Gastrocnemius medialis (tissue), 4 donors: Measurements from ENCODE around the gene CCDC51. TPM values are rescaled to one million over a fixed set of nuclear protein-coding genes. Genes with fewer than 3 reads are reported as not detected.
A peak's percentile ranks its signal among the peaks of the same experiment; 100 is the strongest.

Experiments
- ATAC-seq, 2 donors: fragments of 150-250 bp; one replicate each; pipeline ENCODE4 v1.9.1; 2016
- DNase-seq, 2 donors: peaks; one replicate each; pipeline ENCODE4 v3.0.0-alpha.2; 2019
- H3K27ac ChIP-seq, 4 donors: fragments of 200-600 bp; sonication (generic); 1 replicate in 1 of 4; 2 replicates in 3 of 4; pipeline ENCODE4 v1.5.1; 2016 to 2018; ENCODE audit warnings: mild to moderate bottlenecking in 2 of 4, moderate library complexity in 1 of 4
- H3K27me3 ChIP-seq, 3 donors: fragments of 200-600 bp; sonication (generic) in 2 of 3; 1 replicate in 1 of 3; 2 replicates in 2 of 3; pipeline versions ENCODE4 v1.5.1 to v1.6.0; 2016 to 2019; ENCODE audit warnings: mild to moderate bottlenecking in 1 of 3, moderate library complexity in 1 of 3
- H3K36me3 ChIP-seq, 2 donors: fragments of 200-600 bp; sonication (generic) in 1 of 2; one replicate each; pipeline ENCODE4 v1.5.1; 2017 to 2018
- H3K4me1 ChIP-seq, 2 donors: fragments of 200-600 bp; sonication (generic) in 1 of 2; one replicate each; pipeline ENCODE4 v1.5.1; 2016 to 2017; ENCODE audit warnings: mild to moderate bottlenecking in 2 of 2
- H3K4me3 ChIP-seq, 4 donors: fragments of 200-600 bp; sonication (generic) in 3 of 4; 1 replicate in 1 of 4; 2 replicates in 3 of 4; pipeline ENCODE4 v1.5.1; 2016 to 2019; ENCODE audit warnings: mild to moderate bottlenecking in 2 of 4
- H3K9me3 ChIP-seq, 3 donors: fragments of 200-600 bp; sonication (generic) in 2 of 3; 1 replicate in 1 of 3; 2 replicates in 2 of 3; pipeline ENCODE4 v1.5.1; 2016 to 2019
- CTCF ChIP-seq, 5 experiments: fragments of 450-650 bp in 3 of 5; fragments of 200-600 bp in 2 of 5; sonication (generic) in 2 of 5; IDR thresholded peaks in 4 of 5; conservative IDR thresholded peaks in 1 of 5; 1 replicate in 4 of 5; 2 replicates in 1 of 5; pipeline ENCODE4 v1.5.1; 2016 to 2019; ENCODE audit warnings: antibody characterized with exemption in 5 of 5, mild to moderate bottlenecking in 3 of 5, moderate library complexity in 3 of 5
- POLR2A ChIP-seq, 2 donors: fragments of 450-650 bp; IDR thresholded peaks; one replicate each; pipeline ENCODE4 v1.6.1; 2017; ENCODE audit warnings: antibody characterized with exemption in 2 of 2, mild to moderate bottlenecking in 2 of 2, moderate library complexity in 2 of 2
- in situ Hi-C, 4 donors: fragments of 200-750 bp; cut with MboI; loops; one replicate each; pipeline versions ENCODE4 v1.15.0 to v1.8.0; 2017; ENCODE audit warnings: low sequenced_read_pairs in 4 of 4
- intact Hi-C: fragments of 100-400 bp; cut with DNase I; formaldehyde crosslinking; loops from one replicate; pipeline ENCODE4 v1.15.1; 2023; ENCODE audit warnings: low total_unique reads
- total RNA-seq, 4 donors: library from RNA; depleted of rRNA; stranded (reverse); fragments of >200 nt; gene quantifications; one replicate each; pipeline versions ENCODE4 v1.1.0 to v1.2.3, GENCODE V29; 2016

Gene CCDC51
- total RNA-seq, 4 donors from 2014 or later, result 4.9 to 12.2 (median 9.9) TPM

- peak overlapping the region; percentile 65 to 78 (median 74) for H3K4me3 ChIP-seq
- H3K9me3 ChIP-seq, result no peaks in the 10 kb centered on the region
- intact Hi-C loops, result loop anchor here (1.0 kb wide), 1 partner anchor 38 kb away; a partner anchor contains a TSS
- in situ Hi-C loops, result no loop called here
- no peaks in the 10 kb centered on the region for H3K36me3 ChIP-seq
- H3K27me3 ChIP-seq, result peaks cover 0 to 10% (median 0%) of the 10 kb centered on the region in 3 donors
- peaks cover 5 to 9% of the 10 kb centered on the region in 2 donors for H3K4me1 ChIP-seq
- H3K27ac ChIP-seq, result peak overlapping the region; percentile 0 to 73 (median 58)
- ATAC-seq (peak; percentile 19 to 45), DNase-seq (no peak)
- TF ChIP-seq POLR2A (IDR thresholded peaks at IDR 0.05) (peak; percentile 27 to 44), CTCF (IDR thresholded peaks at IDR 0.05 in 4 of 5, conservative IDR thresholded peaks at IDR 0.05 in 1 of 5) (no peak)
These were observed 11.2 kb downstream of the CCDC51 start for GRCh38 chr3:48428572-48429316.

DNA sequence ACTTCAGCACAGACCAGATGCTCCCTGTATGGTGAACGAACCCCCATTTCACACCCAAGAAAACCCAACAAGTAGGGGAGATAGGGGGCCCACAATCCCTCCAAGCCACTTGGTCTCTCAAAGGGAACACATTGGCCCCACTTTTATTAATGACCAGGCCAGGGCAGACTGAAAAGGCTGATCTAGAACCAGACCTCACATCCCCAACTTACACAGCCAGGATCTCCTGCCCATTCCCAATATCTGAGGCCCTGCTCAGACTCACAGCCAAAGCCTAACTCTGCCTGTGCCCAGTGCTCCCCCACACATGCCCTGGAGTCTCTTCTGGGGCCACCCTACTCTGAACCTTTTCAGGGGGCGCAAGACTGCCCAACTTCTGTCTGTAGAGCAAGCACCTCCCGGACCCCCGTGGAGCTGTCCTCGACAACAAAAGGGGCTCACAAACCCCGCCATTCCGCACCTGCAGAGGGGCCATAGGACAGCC is 11.8 kb downstream of the CCDC51 start:
- Histone ChIP-seq H3K27ac (peak overlapping the region; percentile 0 to 73 (median 58)), H3K4me1 (peaks cover 5 to 9% of the 10 kb centered on the region in 2 donors), H3K4me3 (peak overlapping the region; percentile 65 to 78 (median 74)), H3K27me3 (peaks cover 0 to 10% (median 0%) of the 10 kb centered on the region in 3 donors), H3K36me3 (no peaks in the 10 kb centered on the region), H3K9me3 (no peaks in the 10 kb centered on the region)
- ATAC-seq (no peak), DNase-seq (no peak)
- in situ Hi-C loops, result no loop called here
- intact Hi-C loops, result no loop called here
- TF ChIP-seq CTCF (IDR thresholded peaks at IDR 0.05 in 4 of 5, conservative IDR thresholded peaks at IDR 0.05 in 1 of 5) (no peak), POLR2A (IDR thresholded peaks at IDR 0.05) (no peak)

DNA sequence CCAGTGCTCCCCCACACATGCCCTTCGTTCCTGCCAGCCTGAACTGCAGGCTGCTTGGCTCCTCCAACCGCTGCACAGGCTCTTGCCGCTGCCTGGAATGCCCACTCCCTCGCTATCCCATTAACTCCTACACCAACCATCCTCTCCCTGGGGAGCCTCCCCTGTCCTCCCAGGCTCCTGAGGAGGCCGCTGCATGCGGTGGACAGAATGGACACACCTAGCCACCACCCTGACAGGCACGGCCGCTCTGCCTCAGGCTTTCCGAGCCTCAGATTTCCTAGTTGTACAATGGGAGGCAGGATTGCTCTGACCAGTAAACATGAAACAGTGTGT is 12.3 kb downstream of the CCDC51 start:
- in situ Hi-C loops, result no loop called here
- ATAC-seq, result no peak
- intact Hi-C loops, result no loop called here

DNA sequence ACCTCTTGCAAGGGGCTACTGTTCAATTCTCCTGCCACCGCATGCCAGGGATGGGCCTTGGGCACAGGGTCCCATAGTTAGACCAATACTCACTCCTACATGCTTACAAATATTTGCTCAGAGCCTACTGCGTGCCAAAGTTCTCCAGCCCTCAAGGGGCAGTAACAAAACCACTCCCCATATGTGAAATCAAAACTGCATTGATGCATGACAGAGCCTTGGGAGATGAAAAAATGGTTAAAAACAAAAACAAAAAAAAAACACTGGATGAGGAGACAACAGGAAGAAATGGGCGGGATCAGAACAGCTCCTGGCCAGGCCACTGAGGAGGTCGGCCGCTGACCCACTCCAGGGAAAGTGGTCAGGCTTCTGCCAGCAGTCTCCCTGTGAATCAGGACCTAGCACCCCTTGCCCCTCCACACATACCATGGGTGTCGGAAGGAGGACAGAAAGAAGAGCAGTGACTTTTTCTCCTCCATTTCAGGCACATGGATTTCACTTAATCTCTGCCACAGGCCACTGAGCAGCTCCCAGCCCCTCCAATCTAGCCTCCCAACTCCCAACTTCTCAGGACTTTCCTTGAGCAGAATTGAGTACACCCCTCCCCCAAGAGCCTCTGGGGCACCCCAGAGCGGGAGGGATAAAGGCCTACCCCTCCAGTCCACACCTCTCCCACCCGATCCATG is 12.8 kb downstream of the CCDC51 start:
- intact Hi-C loops, result no loop called here
- Histone ChIP-seq H3K36me3 (no peaks in the 10 kb centered on the region), H3K4me1 (peaks cover 5 to 9% of the 10 kb centered on the region in 2 donors), H3K27ac (peak overlapping the region in 1 of 4 donors; percentile 34), H3K9me3 (no peaks in the 10 kb centered on the region), H3K4me3 (no peak overlapping the region), H3K27me3 (peaks cover 0 to 10% (median 0%) of the 10 kb centered on the region in 3 donors)
- DNase-seq (no peak), ATAC-seq (no peak)
- in situ Hi-C loops, result no loop called here
- TF ChIP-seq POLR2A (IDR thresholded peaks at IDR 0.05), result no peak
- TF ChIP-seq CTCF (IDR thresholded peaks at IDR 0.05 in 4 of 5, conservative IDR thresholded peaks at IDR 0.05 in 1 of 5), result no peak

More for the DNA sequence above, 12.3 kb downstream of the CCDC51 start:
- H3K27ac ChIP-seq, result peak overlapping the region in 1 of 4 donors; percentile 34
- H3K36me3 ChIP-seq, result no peaks in the 10 kb centered on the region
- DNase-seq, result no peak
- H3K4me3 ChIP-seq, result no peak overlapping the region
- peaks cover 0 to 10% (median 0%) of the 10 kb centered on the region in 3 donors for H3K27me3 ChIP-seq
- no peak for TF ChIP-seq POLR2A (IDR thresholded peaks at IDR 0.05)
- H3K9me3 ChIP-seq, result no peaks in the 10 kb centered on the region
- H3K4me1 ChIP-seq, result peaks cover 5 to 9% of the 10 kb centered on the region in 2 donors

- no peaks in the 10 kb centered on the region for H3K9me3 ChIP-seq
- H3K4me3 ChIP-seq, result no peak overlapping the region
- DNase-seq (no peak), ATAC-seq (no peak)
- H3K4me1 ChIP-seq, result peaks cover 5 to 9% of the 10 kb centered on the region in 2 donors
- H3K27me3 ChIP-seq, result peaks cover 0 to 10% (median 0%) of the 10 kb centered on the region in 3 donors
- no peaks in the 10 kb centered on the region for H3K36me3 ChIP-seq
- in situ Hi-C loops, result no loop called here
- H3K27ac ChIP-seq, result no peak overlapping the region
- intact Hi-C loops, result no loop called here
- TF ChIP-seq CTCF (IDR thresholded peaks at IDR 0.05 in 4 of 5, conservative IDR thresholded peaks at IDR 0.05 in 1 of 5) (no peak), POLR2A (IDR thresholded peaks at IDR 0.05) (no peak)
These were observed 13.5 kb downstream of the CCDC51 start for GRCh38 chr3:48426401-48426909.
